Measurements from ENCODE around the gene GPX8.

The GPX8 gene

DNA sequence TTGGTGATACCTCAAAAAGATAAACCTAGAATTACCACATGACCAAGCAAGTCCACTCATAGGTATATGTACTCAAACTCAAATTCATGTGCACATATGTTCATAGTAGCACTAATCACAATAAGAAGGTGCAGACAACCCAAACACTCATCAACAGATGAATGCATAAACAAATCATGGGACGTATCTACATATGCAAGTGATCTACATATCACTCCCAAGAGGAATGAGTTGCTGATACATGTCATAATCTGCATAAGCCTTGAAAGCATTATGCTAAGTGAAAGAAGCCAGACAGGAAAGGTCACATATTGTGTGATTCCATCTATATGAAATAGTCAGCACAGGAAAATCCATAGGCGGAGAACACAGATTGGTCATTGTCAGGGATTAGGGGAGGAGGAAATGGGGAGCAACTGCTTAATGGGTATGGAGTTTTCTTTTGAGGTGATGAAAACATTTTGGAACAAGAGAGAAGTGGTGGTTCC lies 10.6 kb upstream of the GPX8 start:
- DNase-seq (ENCODE audit: low read depth, low spot score) = no peak
- in situ Hi-C loops (cut with HindIII; ENCODE audit: low sequenced_read_pairs) = no loop called here
- no peak for TF ChIP-seq CTCF (IDR thresholded peaks at IDR 0.05; ENCODE audit: low read depth, low read length)
- no peak overlapping the region for H3K4me3 ChIP-seq (ENCODE audit: low read depth, low read length)

GRCh38 chr5:55151923-55152842 lies 7.8 kb upstream of the GPX8 start:
- no peak for TF ChIP-seq CTCF (IDR thresholded peaks at IDR 0.05; ENCODE audit: low read depth, low read length)
- in situ Hi-C loops (cut with HindIII; ENCODE audit: low sequenced_read_pairs) = no loop called here
- DNase-seq (ENCODE audit: low read depth, low spot score) = peak; percentile 79

DNA sequence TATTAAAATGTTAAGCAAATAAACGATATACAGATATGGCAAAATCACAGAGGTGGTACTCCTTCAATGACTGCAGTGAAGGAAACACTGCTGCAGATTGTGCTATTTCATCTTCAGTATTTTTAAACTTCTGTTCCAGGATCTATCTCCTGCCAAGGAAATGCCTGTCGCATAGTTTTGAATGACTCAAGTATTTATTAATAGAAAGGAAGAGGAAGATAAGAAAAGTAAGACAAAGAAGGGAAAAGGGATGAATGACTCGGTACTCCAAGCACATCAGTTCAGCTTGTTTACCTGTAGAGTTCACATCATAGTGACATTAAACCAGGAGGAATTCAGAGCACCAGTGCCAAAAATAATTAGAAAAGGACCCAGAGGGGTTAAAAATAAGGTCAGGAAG lies 5.1 kb upstream of the GPX8 start:
- in situ Hi-C loops (cut with HindIII; ENCODE audit: low sequenced_read_pairs) = no loop called here
- TF ChIP-seq CTCF (IDR thresholded peaks at IDR 0.05; ENCODE audit: low read depth, low read length) = no peak
- H3K4me3 ChIP-seq (ENCODE audit: low read depth, low read length) = no peak overlapping the region
- peak; percentile 66 for DNase-seq (ENCODE audit: low read depth, low spot score)

More at GRCh38 chr5:55151923-55152842, 7.8 kb upstream of the GPX8 start:
- H3K4me3 ChIP-seq (ENCODE audit: low read depth, low read length) = no peak overlapping the region

- DNase-seq (ENCODE audit: low read depth, low spot score) = peak; percentile 95
- peak overlapping the region; percentile 67 for H3K4me3 ChIP-seq (ENCODE audit: low read depth, low read length)
- no peak for TF ChIP-seq CTCF (IDR thresholded peaks at IDR 0.05; ENCODE audit: low read depth, low read length)
- in situ Hi-C loops (cut with HindIII; ENCODE audit: low sequenced_read_pairs) = no loop called here
These were observed 680 bp downstream of the GPX8 start for GRCh38 chr5:55160493-55161209.

DNA sequence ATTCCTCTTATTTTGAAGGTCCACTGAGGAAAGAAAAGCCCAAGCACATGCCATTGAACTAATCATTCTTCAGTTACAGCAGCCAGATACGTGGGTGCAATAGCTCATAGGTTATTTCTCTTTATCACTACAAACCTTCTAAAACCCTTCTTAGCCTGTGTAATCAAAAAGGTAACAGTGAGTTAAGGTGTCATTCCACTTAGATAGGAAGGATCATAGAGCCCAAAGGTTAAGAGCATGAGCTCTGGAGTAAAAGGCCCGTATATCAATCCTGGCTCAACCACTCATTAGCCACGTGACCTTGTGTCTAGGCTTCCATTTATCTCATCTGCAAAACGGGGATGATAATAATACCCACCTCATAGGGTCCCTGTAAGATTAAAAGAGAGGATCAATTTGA lies 2.7 kb downstream of the GPX8 start:
- no peak for TF ChIP-seq CTCF (IDR thresholded peaks at IDR 0.05; ENCODE audit: low read depth, low read length)
- no peak overlapping the region for H3K4me3 ChIP-seq (ENCODE audit: low read depth, low read length)
- in situ Hi-C loops (cut with HindIII; ENCODE audit: low sequenced_read_pairs) = no loop called here
- no peak for DNase-seq (ENCODE audit: low read depth, low spot score)

- DNase-seq (ENCODE audit: low read depth, low spot score) = no peak
- no peak for TF ChIP-seq CTCF (IDR thresholded peaks at IDR 0.05; ENCODE audit: low read depth, low read length)
- in situ Hi-C loops (cut with HindIII; ENCODE audit: low sequenced_read_pairs) = no loop called here
- no peak overlapping the region for H3K4me3 ChIP-seq (ENCODE audit: low read depth, low read length)
These were observed 11.5 kb downstream of the GPX8 start for GRCh38 chr5:55171471-55171870.

Data from astrocyte of the spinal cord (primary cell).